K562 treated with DMSO at 1 percent for 24 hours (cell line): ENCODE measurements around the gene TMOD3. TPM values are rescaled to one million over a fixed set of nuclear protein-coding genes. Genes with fewer than 3 reads are reported as not detected.

ENCODE experiments used
- total RNA-seq: library from RNA; unstranded; fragments of 300-600 nt; gene quantifications from 2 replicates; pipeline ENCODE4 v1.2.3, GENCODE V29; 2022; ENCODE audit warnings: low read depth; ENCODE audit not compliant: insufficient read depth

The TMOD3 gene
- 15.6 and 16.9 TPM in 2 replicates for total RNA-seq

DNA sequence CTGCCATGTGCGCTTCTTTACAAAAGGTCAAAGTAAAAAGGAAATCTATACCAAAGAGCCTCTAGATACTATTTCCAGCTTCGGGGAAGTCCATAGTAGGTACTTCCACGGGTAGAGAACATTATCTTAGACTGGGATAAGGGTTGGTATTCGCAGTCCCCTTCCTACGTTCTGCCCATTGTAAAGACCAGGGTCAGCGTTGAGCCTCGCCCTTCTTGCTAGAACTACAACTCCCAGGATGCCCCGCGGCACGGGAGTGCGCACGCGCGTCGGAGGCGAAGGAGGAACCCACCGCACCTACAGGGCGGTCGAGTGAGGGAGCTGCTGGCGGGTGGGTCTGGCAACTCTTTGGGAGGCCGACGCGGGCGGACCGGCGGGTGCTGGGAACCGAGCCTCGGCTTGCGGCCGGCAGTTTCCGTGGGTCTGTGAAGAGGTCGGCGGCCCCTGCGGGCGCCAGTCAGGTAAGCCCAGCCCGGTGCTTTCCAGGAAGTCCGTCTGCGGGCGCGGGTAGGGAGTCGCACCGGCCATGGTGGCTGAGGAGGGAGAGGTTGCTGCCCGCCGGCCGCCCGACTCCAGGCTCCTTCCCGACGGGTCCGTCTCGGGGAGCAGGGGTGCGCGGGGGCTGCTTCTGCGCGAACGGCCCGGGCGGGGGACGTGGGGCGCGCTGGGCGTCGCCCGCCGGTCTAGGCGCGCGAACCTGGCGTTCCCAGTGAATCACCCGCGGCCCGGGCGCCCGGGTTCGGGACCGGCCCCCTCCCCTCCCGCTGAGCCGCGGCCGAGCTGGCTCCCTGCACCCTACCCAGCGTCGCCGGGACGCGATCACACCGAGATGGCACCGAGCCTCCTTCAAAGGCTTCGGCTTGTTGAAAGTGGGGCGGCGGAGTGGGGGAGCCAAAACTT lies at the start of gene TMOD3:
Gene TMOD3, plus strand, starts transcription at position 278 of the 900 bp plus-strand sequence. CDS start 33,232 bp downstream, outside the sequence.

Other genes with a start within 250 kb of the TMOD3 start
- 36.2 and 38.1 TPM in 2 replicates for gene DMXL2, start 206.9 kb upstream of the TMOD3 start, total RNA-seq
- 7.6 and 10.4 TPM in 2 replicates for gene SCG3, start 148.2 kb upstream of the TMOD3 start, total RNA-seq
- gene LYSMD2, start 92.0 kb upstream of the TMOD3 start, total RNA-seq, result 9.3 TPM in 2 replicates
- gene TMOD2, start 78.1 kb upstream of the TMOD3 start, total RNA-seq, result 3.6 and 3.8 TPM in 2 replicates
- gene LEO1, start 142.1 kb downstream of the TMOD3 start, total RNA-seq, result 22.1 and 22.4 TPM in 2 replicates
- 21.2 and 25.7 TPM in 2 replicates for gene MAPK6, start 189.6 kb downstream of the TMOD3 start, total RNA-seq